ENCODE measurements around the gene NCLN. TPM values are rescaled to one million over a fixed set of nuclear protein-coding genes. Genes with fewer than 3 reads are reported as not detected.

NCLN gene
- total and polyA plus RNA-seq, 9 of the 15 experiments (the other 6 are each of a cell fraction or from before 2014, with no cell fraction given): 3.8 to 126 (median 39.6) TPM

- TF ChIP-seq ZBTB9 (CRISPR knock-in tag; IDR thresholded peaks at IDR 0.05) (no peak), PHF20 (IDR thresholded peaks at IDR 0.05; ENCODE audit: partially characterized antibody) (no peak), ZNF764 (CRISPR knock-in tag; IDR thresholded peaks at IDR 0.05; ENCODE audit: low read depth) (peak; percentile 19; the same call in 1 of the 2 replicates), RAD21 (CRISPR knock-in tag; conservative IDR thresholded peaks at IDR 0.05 in 1 of 2, IDR thresholded peaks at IDR 0.05 in 1 of 2) (peak; percentile 90 to 95), PATZ1 (CRISPR knock-in tag; IDR thresholded peaks at IDR 0.05; ENCODE audit: borderline replicate concordance) (no peak), ZNF263 (CRISPR knock-in tag; IDR thresholded peaks at IDR 0.05; ENCODE audit: borderline replicate concordance) (peak; percentile 28; the same call in 1 of the 2 replicates), ZNF668 (CRISPR knock-in tag; IDR thresholded peaks at IDR 0.05) (no peak), ZNF561 (CRISPR knock-in tag; conservative IDR thresholded peaks at IDR 0.05) (no peak), NCOA1 (IDR thresholded peaks at IDR 0.05; ENCODE audit: low read depth) (no peak), CBX8 (IDR thresholded peaks at IDR 0.05; ENCODE audit: borderline replicate concordance, extremely low read depth, low read depth, low read length, poor library complexity, severe bottlenecking) (no peak), ZBTB17 (CRISPR knock-in tag; IDR thresholded peaks at IDR 0.05) (no peak), RCOR1 (IDR thresholded peaks at IDR 0.05; ENCODE audit: borderline replicate concordance in 1 of 2, low read depth in 2 of 2, low read length in 2 of 2) (no peak; a peak in 1 of 4 replicates), MLLT1 (IDR thresholded peaks at IDR 0.05) (no peak), CSDE1 (IDR thresholded peaks at IDR 0.05) (no peak), TAF9B (IDR thresholded peaks at IDR 0.05; ENCODE audit: partially characterized antibody) (no peak), TRIM24 (IDR thresholded peaks at IDR 0.05) (no peak), NRF1 (conservative IDR thresholded peaks at IDR 0.05 in 1 of 2, IDR thresholded peaks at IDR 0.05 in 1 of 2) (no peak), HMG20A (CRISPR knock-in tag; conservative IDR thresholded peaks at IDR 0.05) (no peak), U2AF2 (optimal IDR thresholded peaks at IDR 0.05; ENCODE audit: low read depth, low read length) (no peak), ZBTB1 (CRISPR knock-in tag; IDR thresholded peaks at IDR 0.05; ENCODE audit: borderline replicate concordance, low read depth) (no peak), STAT5B (CRISPR knock-in tag; IDR thresholded peaks at IDR 0.05) (no peak), MAZ (CRISPR knock-in tag; conservative IDR thresholded peaks at IDR 0.05 in 1 of 2, IDR thresholded peaks at IDR 0.05 in 1 of 2) (peak; percentile 36 to 87; a peak in 2 of 4 replicates), ZNF785 (CRISPR knock-in tag; IDR thresholded peaks at IDR 0.05) (no peak), HDAC3 (IDR thresholded peaks at IDR 0.05; ENCODE audit: borderline replicate concordance, partially characterized antibody) (no peak), ZNF184 (CRISPR knock-in tag; IDR thresholded peaks at IDR 0.05) (no peak)
Observed at GRCh38 chr19:3163230-3163886, 22.4 kb upstream of the NCLN start (continued).
